WTC11 (cell line): Measurements from ENCODE around the gene PHACTR2. TPM values are rescaled to one million over a fixed set of nuclear protein-coding genes. Genes with fewer than 3 reads are reported as not detected.
A peak's percentile ranks its signal among the peaks of the same experiment; 100 is the strongest.

Source experiments
- ATAC-seq: fragments of 200-7000 bp; cut with Tn5 transposase; 2 replicates; pipeline ENCODE4 v1.10.0; 2021; ENCODE audit warnings: mild to moderate bottlenecking, moderate library complexity
- CTCF ChIA-PET: fragments of 300-600 bp; sonication (Branson Sonifier 250); formaldehyde crosslinking; loops from one replicate; lab custom pipeline; 2021; ENCODE audit warnings: antibody characterized with exemption; lab: Charles Lee
- POLR2A ChIA-PET: fragments of 350-600 bp; sonication (Branson Sonifier 250); formaldehyde crosslinking; loops from one replicate; lab custom pipeline; 2021; ENCODE audit warnings: antibody characterized with exemption; lab: Charles Lee
- DNase-seq: peaks from one replicate; pipeline ENCODE4 v3.0.0; 2021; ENCODE audit warnings: low spot score
- H3K27ac Mint-ChIP-seq: 2 replicates; pipeline ENCODE4 v1.8.0; 2021; ENCODE audit warnings: mixed read lengths
- H3K27me3 Mint-ChIP-seq: 2 replicates; pipeline ENCODE4 v1.8.0; 2021; ENCODE audit warnings: low read depth, mild to moderate bottlenecking, moderate library complexity, mixed read lengths
- H3K36me3 Mint-ChIP-seq: 2 replicates; pipeline ENCODE4 v1.8.0; 2021; ENCODE audit warnings: mixed read lengths
- H3K4me1 Mint-ChIP-seq: 2 replicates; pipeline ENCODE4 v1.8.0; 2022; ENCODE audit warnings: mixed read lengths
- H3K4me3 Mint-ChIP-seq: 2 replicates; pipeline ENCODE4 v1.8.0; 2021; ENCODE audit warnings: mild to moderate bottlenecking, moderate library complexity, mixed read lengths
- H3K9me3 Mint-ChIP-seq: 2 replicates; pipeline ENCODE4 v1.8.0; 2021; ENCODE audit warnings: mixed read lengths
- ATF1 ChIP-seq: sonication (generic); formaldehyde crosslinking; IDR thresholded peaks from 2 replicates; pipeline ENCODE4 v1.8.1; 2023; ENCODE audit warnings: mild to moderate bottlenecking, moderate library complexity, missing genetic modification reagents
- ATF6 ChIP-seq: sonication (generic); formaldehyde crosslinking; IDR thresholded peaks from 2 replicates; pipeline ENCODE4 v1.8.1; 2023; ENCODE audit warnings: mild to moderate bottlenecking, missing genetic modification reagents
- E2F5 ChIP-seq: sonication (generic); formaldehyde crosslinking; IDR thresholded peaks from 2 replicates; pipeline ENCODE4 v1.8.1; 2022; ENCODE audit warnings: mild to moderate bottlenecking, moderate library complexity, missing genetic modification reagents
- ELF4 ChIP-seq: sonication (generic); formaldehyde crosslinking; IDR thresholded peaks from 2 replicates; pipeline ENCODE4 v1.8.1; 2022; ENCODE audit warnings: low read depth, mild to moderate bottlenecking, moderate library complexity, missing genetic modification reagents
- FOXJ3 ChIP-seq: sonication (generic); formaldehyde crosslinking; IDR thresholded peaks from 2 replicates; pipeline ENCODE4 v1.9.0; 2021; ENCODE audit warnings: missing genetic modification reagents, mild to moderate bottlenecking, borderline replicate concordance
- FOXK1 ChIP-seq: sonication (generic); formaldehyde crosslinking; IDR thresholded peaks from 2 replicates; pipeline ENCODE4 v1.8.0; 2022; ENCODE audit warnings: mild to moderate bottlenecking, moderate library complexity, missing genetic modification reagents
- HMGA2 ChIP-seq: fragments of 250-450 bp; sonication (Bioruptor Pico); IDR thresholded peaks from 2 replicates; pipeline ENCODE4 v1.4.0; 2021; ENCODE audit warnings: mild to moderate bottlenecking, moderate library complexity
- MXD4 ChIP-seq: fragments of 250-450 bp; sonication (Bioruptor Pico); IDR thresholded peaks from 2 replicates; pipeline ENCODE4 v1.8.0; 2021; ENCODE audit warnings: mild to moderate bottlenecking, moderate library complexity, borderline replicate concordance
- NFYB ChIP-seq: sonication (generic); formaldehyde crosslinking; conservative IDR thresholded peaks from 2 replicates; pipeline ENCODE4 v1.8.0; 2022; ENCODE audit warnings: low read depth, missing genetic modification reagents
- PRDM15 ChIP-seq: sonication (generic); formaldehyde crosslinking; IDR thresholded peaks from 2 replicates; pipeline ENCODE4 v1.8.0; 2022; ENCODE audit warnings: missing genetic modification reagents
- SMAD3 ChIP-seq: sonication (generic); formaldehyde crosslinking; IDR thresholded peaks from 2 replicates; pipeline ENCODE4 v1.8.0; 2022; ENCODE audit warnings: missing genetic modification reagents, mild to moderate bottlenecking, borderline replicate concordance
- TCF7 ChIP-seq: sonication (generic); formaldehyde crosslinking; IDR thresholded peaks from 2 replicates; pipeline ENCODE4 v1.8.0; 2022; ENCODE audit warnings: mild to moderate bottlenecking, low read depth, missing genetic modification reagents, moderate library complexity
- ZBTB21 ChIP-seq: sonication (generic); formaldehyde crosslinking; IDR thresholded peaks from 2 replicates; pipeline ENCODE4 v1.8.1; 2023; ENCODE audit warnings: mild to moderate bottlenecking, missing genetic modification reagents, borderline replicate concordance
- ZBTB43 ChIP-seq: sonication (generic); formaldehyde crosslinking; IDR thresholded peaks from 2 replicates; pipeline ENCODE4 v1.8.1; 2023; ENCODE audit warnings: mild to moderate bottlenecking, missing genetic modification reagents
- ZNF219 ChIP-seq: sonication (generic); formaldehyde crosslinking; IDR thresholded peaks from 2 replicates; pipeline ENCODE4 v1.8.0; 2023; ENCODE audit warnings: missing genetic modification reagents, mild to moderate bottlenecking, borderline replicate concordance
- ZNF232 ChIP-seq: sonication (generic); formaldehyde crosslinking; IDR thresholded peaks from 2 replicates; pipeline ENCODE4 v1.8.0; 2022; ENCODE audit warnings: mild to moderate bottlenecking, missing genetic modification reagents
- ZNF317 ChIP-seq: sonication (generic); formaldehyde crosslinking; IDR thresholded peaks from 2 replicates; pipeline ENCODE4 v1.8.1; 2023; ENCODE audit warnings: low read depth, mild to moderate bottlenecking, moderate library complexity, missing genetic modification reagents, borderline replicate concordance
- ZNF532 ChIP-seq: fragments of 250-450 bp; sonication (Bioruptor Pico); IDR thresholded peaks from 2 replicates; pipeline ENCODE4 v1.9.0; 2021; ENCODE audit warnings: mild to moderate bottlenecking, borderline replicate concordance
- ZNF671 ChIP-seq: fragments of 250-450 bp; sonication (Bioruptor Pico); IDR thresholded peaks from 2 replicates; pipeline ENCODE4 v1.8.0; 2021; ENCODE audit warnings: mild to moderate bottlenecking
- ZSCAN18 ChIP-seq: fragments of 250-450 bp; sonication (Bioruptor Pico); IDR thresholded peaks from 2 replicates; pipeline ENCODE4 v2.1.2; 2022; ENCODE audit warnings: mild to moderate bottlenecking, moderate library complexity
- total RNA-seq: library from RNA; stranded (reverse); gene quantifications from 3 replicates; pipeline ENCODE4 v1.2.3, GENCODE V29; 2021

The PHACTR2 gene
- total RNA-seq, 1 experiment from 2014 or later: 90.5 TPM

- Mint-ChIP-seq H3K4me1 (peaks cover 7% of the 10 kb centered on the region; the same call in 1 of the 2 replicates), H3K27ac (no peak overlapping the region), H3K27me3 (no peaks in the 10 kb centered on the region), H3K4me3 (no peak overlapping the region), H3K9me3 (no peaks in the 10 kb centered on the region), H3K36me3 (peaks cover 47% of the 10 kb centered on the region)
- ATAC-seq: no peak
- CTCF ChIA-PET: interaction anchor here (1.6 kb wide), 1 partner anchor 199 kb away, joined by 3 read pairs; no protein-coding TSS in a partner anchor
- no peak for DNase-seq
- TF ChIP-seq ZNF232 (CRISPR knock-in tag): no peak
- TF ChIP-seq ATF6 (CRISPR knock-in tag): no peak
- TF ChIP-seq ZNF219 (CRISPR knock-in tag): no peak
- no peak for TF ChIP-seq MXD4
- TF ChIP-seq FOXJ3 (CRISPR knock-in tag): no peak
- TF ChIP-seq ZBTB21: no peak
- no peak for TF ChIP-seq TCF7 (CRISPR knock-in tag)
- no peak for TF ChIP-seq ELF4 (CRISPR knock-in tag)
- POLR2A ChIA-PET: no interaction called here
Measured at GRCh38 chr6:143774347-143774746, 96.6 kb downstream of the PHACTR2 start.

- no peaks in the 10 kb centered on the region for H3K9me3 Mint-ChIP-seq
- ChIA-PET CTCF (interaction anchor here (1.6 kb wide), 1 partner anchor 200 kb away, joined by 3 read pairs; no protein-coding TSS in a partner anchor), POLR2A (no interaction called here)
- peaks cover 7% of the 10 kb centered on the region; the same call in 1 of the 2 replicates for H3K4me1 Mint-ChIP-seq
- H3K36me3 Mint-ChIP-seq: peaks cover 46% of the 10 kb centered on the region
- no peak overlapping the region for H3K4me3 Mint-ChIP-seq
- DNase-seq: no peak
- no peaks in the 10 kb centered on the region for H3K27me3 Mint-ChIP-seq
- peak overlapping the region; percentile 70 for H3K27ac Mint-ChIP-seq
- no peak for ATAC-seq
- no peak for TF ChIP-seq ZNF671
Measured at GRCh38 chr6:143775336-143775735, 97.6 kb downstream of the PHACTR2 start.

- ChIA-PET CTCF (no interaction called here), POLR2A (no interaction called here)
- Mint-ChIP-seq H3K9me3 (no peaks in the 10 kb centered on the region), H3K27me3 (no peaks in the 10 kb centered on the region), H3K4me3 (no peak overlapping the region), H3K36me3 (peaks cover 54% of the 10 kb centered on the region), H3K27ac (no peak overlapping the region), H3K4me1 (no peaks in the 10 kb centered on the region)
- DNase-seq (no peak), ATAC-seq (no peak)
- TF ChIP-seq NFYB (CRISPR knock-in tag) (no peak), ZNF532 (CRISPR knock-in tag) (no peak), PRDM15 (CRISPR knock-in tag) (no peak), ZBTB43 (CRISPR knock-in tag) (no peak), E2F5 (CRISPR knock-in tag) (no peak), ZNF317 (no peak), ZSCAN18 (no peak), SMAD3 (CRISPR knock-in tag) (no peak), HMGA2 (no peak), FOXK1 (CRISPR knock-in tag) (no peak), ATF1 (CRISPR knock-in tag) (no peak)
Measured at GRCh38 chr6:143778926-143779325, 101.2 kb downstream of the PHACTR2 start.
